A673 (cell line): ENCODE data around the gene LARGE1. TPM values are rescaled to one million over a fixed set of nuclear protein-coding genes. Genes with fewer than 3 reads are reported as not detected.

ENCODE experiments used
- BruUV-seq: library from RNA; stranded (reverse); fragments of 400-500 nt; replicated peaks from 2 replicates; lab custom pipeline; 2021; lab: Mats Ljungman, UMichigan
- CTCF ChIA-PET: fragments of 300-600 bp; sonication (Branson Sonifier 250); formaldehyde crosslinking; loops from one replicate; lab custom pipeline; 2022; ENCODE audit warnings: antibody characterized with exemption; lab: Charles Lee
- POLR2A ChIA-PET: fragments of 300-600 bp; sonication (Branson Sonifier 250); formaldehyde crosslinking; loops from one replicate; lab custom pipeline; 2022; ENCODE audit warnings: antibody characterized with exemption; ENCODE audit not compliant: low non-redundant PET; lab: Charles Lee
- DNase-seq: peaks from one replicate; pipeline ENCODE4 v3.0.0-alpha.2; 2015; ENCODE audit warnings: low spot score
- H3K27ac ChIP-seq: fragments of 200-600 bp; sonication (generic); 2 replicates; pipeline ENCODE4 v1.5.1; 2016; ENCODE audit warnings: mixed run types, low read depth, mild to moderate bottlenecking, mixed read lengths, antibody characterized with exemption, low read length; ENCODE audit not compliant: poor library complexity, severe bottlenecking
- H3K27me3 ChIP-seq: fragments of 200-600 bp; sonication (generic); replicated peaks from 2 replicates; pipeline ENCODE4 v1.6.1; 2017; ENCODE audit warnings: mixed run types, low read depth, mild to moderate bottlenecking, mixed read lengths, antibody characterized with exemption, low read length; ENCODE audit not compliant: insufficient read depth, poor library complexity
- H3K36me3 ChIP-seq: fragments of 200-600 bp; sonication (generic); 2 replicates; pipeline ENCODE4 v1.6.1; 2016; ENCODE audit warnings: mixed run types, mild to moderate bottlenecking, mixed read lengths, antibody characterized with exemption, low read length; ENCODE audit not compliant: insufficient read depth, poor library complexity, severe bottlenecking
- H3K4me1 ChIP-seq: fragments of 200-600 bp; sonication (generic); 2 replicates; pipeline ENCODE4 v1.6.1; 2017; ENCODE audit warnings: mixed run types, mild to moderate bottlenecking, mixed read lengths, antibody characterized with exemption, low read length; ENCODE audit not compliant: insufficient read depth, poor library complexity, severe bottlenecking
- H3K4me3 ChIP-seq: fragments of 200-600 bp; sonication (generic); 2 replicates; pipeline ENCODE4 v1.5.1; 2016; ENCODE audit warnings: low read depth, mixed run types, mild to moderate bottlenecking, mixed read lengths, low read length; ENCODE audit not compliant: poor library complexity, severe bottlenecking
- H3K9me3 ChIP-seq: fragments of 200-600 bp; sonication (generic); 2 replicates; pipeline ENCODE4 v1.6.1; 2016; ENCODE audit warnings: mixed run types, low read depth, mild to moderate bottlenecking, mixed read lengths, antibody characterized with exemption, low read length; ENCODE audit not compliant: poor library complexity, severe bottlenecking
- EZH2 ChIP-seq: fragments of 200-600 bp; sonication (generic); IDR thresholded peaks from 2 replicates; pipeline ENCODE4 v1.6.1; 2017; ENCODE audit warnings: borderline replicate concordance, low read depth, mild to moderate bottlenecking, mixed read lengths, antibody characterized with exemption, low read length; ENCODE audit not compliant: poor library complexity, severe bottlenecking
- intact Hi-C: fragments of 100-400 bp; cut with micrococcal nuclease; formaldehyde crosslinking; loops from one replicate; pipeline ENCODE4 v1.10.0; 2022; ENCODE audit not compliant: unreplicated experiment
- total RNA-seq: library from RNA; stranded (reverse); gene quantifications from 2 replicates; pipeline ENCODE4 v1.2.3, GENCODE V29; 2021
- TF ChIP-seq, protein P1 (sequence below): fragments of 300-800, 200-600 bp; sonication (generic); conservative IDR thresholded peaks from 2 replicates; pipeline ENCODE4 v1.5.1; 2017; ENCODE audit warnings: low read depth, mild to moderate bottlenecking, antibody characterized with exemption, low read length, moderate library complexity, mixed read lengths

LARGE1 gene
- total RNA-seq, 1 experiment from 2014 or later, result not detected

- no peaks in the 10 kb centered on the region for H3K27me3 ChIP-seq
- H3K9me3 ChIP-seq, result no peaks in the 10 kb centered on the region
- ChIA-PET CTCF (no interaction called here), POLR2A (no interaction called here)
- no peak overlapping the region for H3K4me3 ChIP-seq
- H3K4me1 ChIP-seq, result no peaks in the 10 kb centered on the region
- intact Hi-C loops, result loop anchor here (10.0 kb wide), 1 partner anchor 1505 kb away; no protein-coding TSS in a partner anchor
- no TSS peak for BruUV-seq
- peak; percentile 19 for DNase-seq
- H3K27ac ChIP-seq, result no peak overlapping the region
- no peaks in the 10 kb centered on the region for H3K36me3 ChIP-seq
- TF ChIP-seq, protein P1, sequence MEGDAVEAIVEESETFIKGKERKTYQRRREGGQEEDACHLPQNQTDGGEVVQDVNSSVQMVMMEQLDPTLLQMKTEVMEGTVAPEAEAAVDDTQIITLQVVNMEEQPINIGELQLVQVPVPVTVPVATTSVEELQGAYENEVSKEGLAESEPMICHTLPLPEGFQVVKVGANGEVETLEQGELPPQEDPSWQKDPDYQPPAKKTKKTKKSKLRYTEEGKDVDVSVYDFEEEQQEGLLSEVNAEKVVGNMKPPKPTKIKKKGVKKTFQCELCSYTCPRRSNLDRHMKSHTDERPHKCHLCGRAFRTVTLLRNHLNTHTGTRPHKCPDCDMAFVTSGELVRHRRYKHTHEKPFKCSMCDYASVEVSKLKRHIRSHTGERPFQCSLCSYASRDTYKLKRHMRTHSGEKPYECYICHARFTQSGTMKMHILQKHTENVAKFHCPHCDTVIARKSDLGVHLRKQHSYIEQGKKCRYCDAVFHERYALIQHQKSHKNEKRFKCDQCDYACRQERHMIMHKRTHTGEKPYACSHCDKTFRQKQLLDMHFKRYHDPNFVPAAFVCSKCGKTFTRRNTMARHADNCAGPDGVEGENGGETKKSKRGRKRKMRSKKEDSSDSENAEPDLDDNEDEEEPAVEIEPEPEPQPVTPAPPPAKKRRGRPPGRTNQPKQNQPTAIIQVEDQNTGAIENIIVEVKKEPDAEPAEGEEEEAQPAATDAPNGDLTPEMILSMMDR, result peak; percentile 46
- TF ChIP-seq EZH2, result no peak
Observed at GRCh38 chr22:33519071-33519973, 401.0 kb downstream of the LARGE1 start.

GRCh38 chr22:33518405-33518804 is 401.9 kb downstream of the LARGE1 start:
- no TSS peak for BruUV-seq

DNA sequence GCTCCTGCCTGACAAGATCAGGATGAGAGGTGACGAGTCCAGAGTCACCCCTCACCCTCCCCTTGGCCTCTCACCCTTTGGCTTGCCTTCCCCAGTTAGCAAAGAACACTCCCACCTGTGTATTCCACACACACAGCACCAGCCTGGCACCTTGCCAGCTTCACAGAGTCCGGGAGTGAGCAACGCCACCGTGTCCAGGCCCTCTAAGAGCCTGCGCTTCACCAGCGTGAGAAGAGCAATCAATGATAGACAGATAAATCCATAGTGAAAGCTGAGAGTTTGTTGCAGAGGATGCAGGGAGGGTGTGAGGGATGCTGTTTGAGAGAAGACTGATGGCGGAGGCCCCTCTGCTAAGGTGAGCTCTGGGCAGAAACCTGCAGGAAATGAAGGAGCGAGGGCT is 404.5 kb downstream of the LARGE1 start:
- no peak for TF ChIP-seq EZH2
- TF ChIP-seq, protein P1, result no peak
- DNase-seq, result no peak
- no TSS peak for BruUV-seq
- no peaks in the 10 kb centered on the region for H3K4me1 ChIP-seq
- H3K27me3 ChIP-seq, result no peaks in the 10 kb centered on the region
- intact Hi-C loops, result loop anchor here (10.0 kb wide), 1 partner anchor 1509 kb away; no protein-coding TSS in a partner anchor
- no peaks in the 10 kb centered on the region for H3K36me3 ChIP-seq
- H3K4me3 ChIP-seq, result no peak overlapping the region
- no peaks in the 10 kb centered on the region for H3K9me3 ChIP-seq
- no peak overlapping the region for H3K27ac ChIP-seq
- POLR2A ChIA-PET, result no interaction called here
- CTCF ChIA-PET, result no interaction called here

More at GRCh38 chr22:33518405-33518804, 401.9 kb downstream of the LARGE1 start:
- ChIA-PET POLR2A (no interaction called here), CTCF (no interaction called here)
- Histone ChIP-seq H3K4me3 (no peak overlapping the region), H3K27ac (no peak overlapping the region), H3K27me3 (no peaks in the 10 kb centered on the region), H3K36me3 (no peaks in the 10 kb centered on the region), H3K4me1 (no peaks in the 10 kb centered on the region), H3K9me3 (no peaks in the 10 kb centered on the region)
- DNase-seq, result no peak
- TF ChIP-seq, protein P1, result no peak
- no peak for TF ChIP-seq EZH2
- intact Hi-C loops, result loop anchor here (10.0 kb wide), 1 partner anchor 1506 kb away; no protein-coding TSS in a partner anchor
